Panc1 (cell line): ENCODE results near the gene CPLANE2. TPM values are rescaled to one million over a fixed set of nuclear protein-coding genes. Genes with fewer than 3 reads are reported as not detected.
A peak's percentile ranks its signal among the peaks of the same experiment; 100 is the strongest.

ENCODE experiments used
- ATAC-seq: fragments of 200-7000 bp; cut with Tn5 transposase; 2 replicates; pipeline ENCODE4 v1.9.1; 2020; ENCODE audit warnings: mild to moderate bottlenecking, moderate library complexity
- BruUV-seq: library from RNA; stranded (reverse); fragments of 400-500 nt; replicated peaks from 2 replicates; lab custom pipeline; 2021; lab: Mats Ljungman, UMichigan
- CTCF ChIA-PET: fragments of 300-600 bp; sonication (Branson Sonifier 250); formaldehyde crosslinking; loops from one replicate; lab custom pipeline; 2022; ENCODE audit warnings: antibody characterized with exemption; lab: Charles Lee
- POLR2A ChIA-PET: fragments of 300-600 bp; sonication (Branson Sonifier 250); formaldehyde crosslinking; loops from one replicate; lab custom pipeline; 2022; ENCODE audit warnings: antibody characterized with exemption; lab: Charles Lee
- DNase-seq: peaks from one replicate; pipeline ENCODE4 v3.0.0-alpha.2; 2010; ENCODE audit warnings: low read depth, low spot score
- H3K27ac ChIP-seq: 2 replicates; pipeline ENCODE4 v1.5.1; 2011; ENCODE audit warnings: mild to moderate bottlenecking, low read length, inconsistent platforms
- H3K27me3 ChIP-seq: fragments of 200-500 bp; sonication (Bioruptor generic); 2 replicates; pipeline ENCODE4 v1.6.0; 2014; ENCODE audit warnings: low read length, inconsistent platforms; ENCODE audit not compliant: control insufficient read depth, insufficient read depth
- H3K36me3 ChIP-seq: fragments of 200-500 bp; sonication (Bioruptor generic); 2 replicates; pipeline ENCODE4 v1.5.1; 2014; ENCODE audit warnings: inconsistent platforms, mild to moderate bottlenecking, low read length, moderate library complexity; ENCODE audit not compliant: control insufficient read depth, insufficient read depth
- H3K4me1 ChIP-seq: 2 replicates; pipeline ENCODE4 v1.5.1; 2011; ENCODE audit warnings: inconsistent platforms, mild to moderate bottlenecking, low read length, moderate library complexity; ENCODE audit not compliant: control insufficient read depth, insufficient read depth
- H3K4me3 ChIP-seq, 2 experiments: 2 replicates each; pipeline ENCODE4 v1.5.1; 2011 to 2012; ENCODE audit warnings: low read depth in 2 of 2, low read length in 2 of 2, mild to moderate bottlenecking in 2 of 2, inconsistent platforms in 1 of 2, moderate library complexity in 1 of 2
- H3K9me3 ChIP-seq: fragments of 200-500 bp; sonication (Bioruptor generic); 2 replicates; pipeline ENCODE4 v1.5.1; 2014; ENCODE audit warnings: low read depth, mild to moderate bottlenecking, inconsistent platforms, low read length, moderate library complexity; ENCODE audit not compliant: control insufficient read depth, insufficient read depth
- POLR2AphosphoS5 ChIP-seq: IDR thresholded peaks from 2 replicates; pipeline ENCODE4 v1.6.1; 2012; ENCODE audit warnings: mild to moderate bottlenecking, low read depth, low read length, moderate library complexity
- TCF7L2 ChIP-seq: IDR thresholded peaks from 2 replicates; pipeline ENCODE4 v1.6.1; 2011; ENCODE audit warnings: mild to moderate bottlenecking, low read depth, low read length, inconsistent platforms
- in situ Hi-C: cut with HindIII; loops from 2 replicates; pipeline ENCODE4 v1.10.0; 2016; ENCODE audit warnings: low sequenced_read_pairs, low pct_unique_long_range_greater_than_20kb
- intact Hi-C: fragments of 100-400 bp; cut with micrococcal nuclease; formaldehyde crosslinking; loops from one replicate; pipeline ENCODE4 v1.10.0; 2022; ENCODE audit not compliant: unreplicated experiment
- total RNA-seq: library from RNA; stranded (reverse); gene quantifications from one replicate; pipeline ENCODE4 v1.2.1, GENCODE V29; 2021; ENCODE audit not compliant: unreplicated experiment
- TF ChIP-seq, protein P1 (sequence below), 2 experiments: IDR thresholded peaks; 2 replicates each; pipeline ENCODE4 v1.6.1; 2011 to 2012; ENCODE audit warnings: low read depth in 2 of 2, control low read depth in 1 of 2, low read length in 1 of 2, mild to moderate bottlenecking in 1 of 2, moderate library complexity in 1 of 2; ENCODE audit not compliant: insufficient read depth in 1 of 2
- TF ChIP-seq, protein P2 (sequence below): fragments of 450-650 bp; IDR thresholded peaks from 2 replicates; pipeline ENCODE4 v1.5.1; 2017; ENCODE audit warnings: mild to moderate bottlenecking

Gene CPLANE2
- total RNA-seq, 1 experiment from 2014 or later: 17.8 TPM

DNA sequence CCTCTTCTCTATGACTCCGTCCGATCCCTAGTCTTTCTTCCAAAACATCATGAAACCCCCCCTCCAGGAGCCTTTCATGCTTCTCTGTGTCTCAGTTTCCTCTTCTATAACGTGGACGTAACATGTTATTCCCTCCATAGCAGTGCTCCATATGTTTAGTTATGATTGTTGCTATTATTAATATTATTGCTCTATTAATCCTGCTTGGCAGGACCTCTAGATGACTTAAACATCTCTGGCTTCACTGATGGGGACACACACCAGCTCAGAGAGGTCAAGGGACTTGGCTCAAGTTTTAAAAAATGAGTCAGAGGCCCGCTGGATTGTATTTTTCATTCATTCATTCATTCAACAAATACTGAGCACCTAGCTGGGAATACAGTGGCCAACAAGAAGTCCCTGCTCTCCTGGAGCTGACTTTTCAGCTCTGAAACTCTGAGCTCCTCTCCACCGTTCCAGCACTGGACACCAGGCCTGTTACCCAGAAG is 404 bp upstream of the CPLANE2 start:
- H3K4me1 ChIP-seq: peaks cover 13% of the 10 kb centered on the region
- no peaks in the 10 kb centered on the region for H3K27me3 ChIP-seq
- no peak for ATAC-seq
- peak overlapping the region; percentile 96 for H3K27ac ChIP-seq
- POLR2A ChIA-PET: interaction anchor here (0.7 kb wide), 2 partner anchors 19 to 116 kb away, joined by 3 to 4 read pairs; no protein-coding TSS in a partner anchor
- H3K9me3 ChIP-seq: no peaks in the 10 kb centered on the region
- DNase-seq: no peak
- intact Hi-C loops: no loop called here
- no TSS peak for BruUV-seq
- no peaks in the 10 kb centered on the region for H3K36me3 ChIP-seq
- CTCF ChIA-PET: interaction anchor here (1.0 kb wide), 1 partner anchor 92 kb away, joined by 3 read pairs; no protein-coding TSS in a partner anchor
- in situ Hi-C loops: no loop called here
- H3K4me3 ChIP-seq: peak overlapping the region; percentile 66 to 96
- TF ChIP-seq, protein P1, sequence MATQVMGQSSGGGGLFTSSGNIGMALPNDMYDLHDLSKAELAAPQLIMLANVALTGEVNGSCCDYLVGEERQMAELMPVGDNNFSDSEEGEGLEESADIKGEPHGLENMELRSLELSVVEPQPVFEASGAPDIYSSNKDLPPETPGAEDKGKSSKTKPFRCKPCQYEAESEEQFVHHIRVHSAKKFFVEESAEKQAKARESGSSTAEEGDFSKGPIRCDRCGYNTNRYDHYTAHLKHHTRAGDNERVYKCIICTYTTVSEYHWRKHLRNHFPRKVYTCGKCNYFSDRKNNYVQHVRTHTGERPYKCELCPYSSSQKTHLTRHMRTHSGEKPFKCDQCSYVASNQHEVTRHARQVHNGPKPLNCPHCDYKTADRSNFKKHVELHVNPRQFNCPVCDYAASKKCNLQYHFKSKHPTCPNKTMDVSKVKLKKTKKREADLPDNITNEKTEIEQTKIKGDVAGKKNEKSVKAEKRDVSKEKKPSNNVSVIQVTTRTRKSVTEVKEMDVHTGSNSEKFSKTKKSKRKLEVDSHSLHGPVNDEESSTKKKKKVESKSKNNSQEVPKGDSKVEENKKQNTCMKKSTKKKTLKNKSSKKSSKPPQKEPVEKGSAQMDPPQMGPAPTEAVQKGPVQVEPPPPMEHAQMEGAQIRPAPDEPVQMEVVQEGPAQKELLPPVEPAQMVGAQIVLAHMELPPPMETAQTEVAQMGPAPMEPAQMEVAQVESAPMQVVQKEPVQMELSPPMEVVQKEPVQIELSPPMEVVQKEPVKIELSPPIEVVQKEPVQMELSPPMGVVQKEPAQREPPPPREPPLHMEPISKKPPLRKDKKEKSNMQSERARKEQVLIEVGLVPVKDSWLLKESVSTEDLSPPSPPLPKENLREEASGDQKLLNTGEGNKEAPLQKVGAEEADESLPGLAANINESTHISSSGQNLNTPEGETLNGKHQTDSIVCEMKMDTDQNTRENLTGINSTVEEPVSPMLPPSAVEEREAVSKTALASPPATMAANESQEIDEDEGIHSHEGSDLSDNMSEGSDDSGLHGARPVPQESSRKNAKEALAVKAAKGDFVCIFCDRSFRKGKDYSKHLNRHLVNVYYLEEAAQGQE (IDR thresholded peaks at IDR 0.05; ENCODE audit: insufficient read depth in 1 of 2, low read depth in 2 of 2, low read length in 1 of 2): no peak
- no peak for TF ChIP-seq TCF7L2

DNA sequence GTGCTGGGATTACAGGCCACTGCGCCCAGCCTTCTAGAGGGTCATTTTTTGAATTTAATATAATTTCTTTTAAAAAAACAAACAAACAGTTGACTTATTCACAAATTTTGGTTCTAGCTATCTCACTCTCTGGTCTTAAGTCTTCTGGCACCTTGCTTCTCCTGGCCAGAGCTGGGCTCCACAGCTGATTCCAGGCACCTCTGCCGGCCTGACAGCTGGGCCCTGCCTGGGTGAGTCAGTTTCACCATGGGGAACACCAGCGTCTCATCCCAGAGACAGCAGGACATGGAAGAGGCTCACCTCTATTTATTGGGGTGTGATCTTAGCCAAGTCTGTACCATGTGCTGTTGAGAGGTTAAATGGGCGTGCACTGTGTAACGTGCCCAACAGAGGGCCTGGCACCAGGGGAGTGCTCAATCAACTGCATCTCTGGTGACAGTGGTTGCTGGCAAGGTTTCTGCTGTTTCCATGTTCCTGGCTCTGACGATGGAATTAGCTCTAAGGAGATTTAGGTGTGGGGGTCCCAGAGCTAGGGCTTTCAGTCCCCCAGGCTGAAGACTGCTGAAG is 956 bp downstream of the CPLANE2 start:
- ATAC-seq (peak; percentile 79), DNase-seq (no peak)
- H3K4me1 ChIP-seq: peaks cover 13% of the 10 kb centered on the region
- intact Hi-C loops (no loop called here), in situ Hi-C loops (no loop called here)
- peak overlapping the region; percentile 66 to 96 for H3K4me3 ChIP-seq
- peak overlapping the region; percentile 96 for H3K27ac ChIP-seq
- ChIA-PET POLR2A (no interaction called here), CTCF (interaction anchor here (0.5 kb wide), 1 partner anchor 73 kb away, joined by 12 read pairs; no protein-coding TSS in a partner anchor)
- H3K36me3 ChIP-seq: no peaks in the 10 kb centered on the region
- no TSS peak for BruUV-seq
- H3K9me3 ChIP-seq: no peaks in the 10 kb centered on the region
- no peaks in the 10 kb centered on the region for H3K27me3 ChIP-seq
- TF ChIP-seq, protein P1 (IDR thresholded peaks at IDR 0.05; ENCODE audit: insufficient read depth in 1 of 2, low read depth in 2 of 2, low read length in 1 of 2): no peak
- TF ChIP-seq, protein P2, sequence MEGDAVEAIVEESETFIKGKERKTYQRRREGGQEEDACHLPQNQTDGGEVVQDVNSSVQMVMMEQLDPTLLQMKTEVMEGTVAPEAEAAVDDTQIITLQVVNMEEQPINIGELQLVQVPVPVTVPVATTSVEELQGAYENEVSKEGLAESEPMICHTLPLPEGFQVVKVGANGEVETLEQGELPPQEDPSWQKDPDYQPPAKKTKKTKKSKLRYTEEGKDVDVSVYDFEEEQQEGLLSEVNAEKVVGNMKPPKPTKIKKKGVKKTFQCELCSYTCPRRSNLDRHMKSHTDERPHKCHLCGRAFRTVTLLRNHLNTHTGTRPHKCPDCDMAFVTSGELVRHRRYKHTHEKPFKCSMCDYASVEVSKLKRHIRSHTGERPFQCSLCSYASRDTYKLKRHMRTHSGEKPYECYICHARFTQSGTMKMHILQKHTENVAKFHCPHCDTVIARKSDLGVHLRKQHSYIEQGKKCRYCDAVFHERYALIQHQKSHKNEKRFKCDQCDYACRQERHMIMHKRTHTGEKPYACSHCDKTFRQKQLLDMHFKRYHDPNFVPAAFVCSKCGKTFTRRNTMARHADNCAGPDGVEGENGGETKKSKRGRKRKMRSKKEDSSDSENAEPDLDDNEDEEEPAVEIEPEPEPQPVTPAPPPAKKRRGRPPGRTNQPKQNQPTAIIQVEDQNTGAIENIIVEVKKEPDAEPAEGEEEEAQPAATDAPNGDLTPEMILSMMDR: no peak
- no peak for TF ChIP-seq TCF7L2
- no peak for TF ChIP-seq POLR2AphosphoS5
